Liver (tissue), 9 donors: Measurements from ENCODE around the gene ZG16B. TPM values are rescaled to one million over a fixed set of nuclear protein-coding genes. Genes with fewer than 3 reads are reported as not detected.

Experiments used
- DNase-seq: peaks from one replicate; pipeline ENCODE4 v3.0.0-alpha.2; 2017; ENCODE audit warnings: low spot score
- H3K27ac ChIP-seq, 2 donors: one replicate each; pipeline ENCODE4 v1.7.0; 2013; ENCODE audit warnings: inconsistent platforms in 2 of 2, low read length in 2 of 2, control low read depth in 1 of 2, low read depth in 1 of 2, mild to moderate bottlenecking in 1 of 2
- H3K27me3 ChIP-seq, 4 donors: one replicate each; pipeline versions ENCODE4 v1.6.1 to v1.7.0; 2013; ENCODE audit warnings: low read length in 3 of 4, inconsistent platforms in 1 of 4, mild to moderate bottlenecking in 1 of 4, moderate library complexity in 1 of 4; ENCODE audit not compliant: control insufficient read depth in 4 of 4, insufficient read depth in 4 of 4
- H3K36me3 ChIP-seq, 4 donors: one replicate each; pipeline versions ENCODE4 v1.6.1 to v1.7.0; 2013; ENCODE audit warnings: low read length in 3 of 4, mild to moderate bottlenecking in 3 of 4, low read depth in 1 of 4, moderate library complexity in 1 of 4; ENCODE audit not compliant: control insufficient read depth in 4 of 4, insufficient read depth in 3 of 4
- H3K4me1 ChIP-seq, 4 donors: one replicate each; pipeline versions ENCODE4 v1.6.1 to v1.7.0; 2013; ENCODE audit warnings: low read length in 3 of 4, mild to moderate bottlenecking in 3 of 4, moderate library complexity in 1 of 4; ENCODE audit not compliant: control insufficient read depth in 4 of 4, insufficient read depth in 4 of 4
- H3K4me3 ChIP-seq, 3 donors: one replicate each; pipeline versions ENCODE4 v1.6.1 to v1.7.0; 2013; ENCODE audit warnings: low read length in 3 of 3, control low read depth in 1 of 3, low read depth in 1 of 3, mild to moderate bottlenecking in 1 of 3
- H3K9ac ChIP-seq, 2 donors: one replicate each; pipeline ENCODE4 v1.7.0; 2013; ENCODE audit warnings: low read length in 2 of 2, mild to moderate bottlenecking in 2 of 2, moderate library complexity in 2 of 2, control low read depth in 1 of 2, low read depth in 1 of 2
- H3K9me3 ChIP-seq, 4 donors: one replicate each; pipeline versions ENCODE4 v1.6.1 to v1.7.0; 2013; ENCODE audit warnings: low read length in 3 of 4; ENCODE audit not compliant: control insufficient read depth in 4 of 4
- ATF3 ChIP-seq: IDR thresholded peaks from 2 replicates; pipeline ENCODE4 v1.6.1; 2016; ENCODE audit warnings: antibody characterized with exemption
- EGR1 ChIP-seq, 2 donors: IDR thresholded peaks; 2 replicates each; pipeline ENCODE4 v1.6.1; 2016 to 2018; ENCODE audit warnings: antibody characterized with exemption in 2 of 2, low read depth in 2 of 2
- FOXA1 ChIP-seq: IDR thresholded peaks from 2 replicates; pipeline ENCODE4 v1.6.1; 2016; ENCODE audit warnings: antibody characterized with exemption
- FOXA2 ChIP-seq: IDR thresholded peaks from 2 replicates; pipeline ENCODE4 v1.6.1; 2016; ENCODE audit warnings: antibody characterized with exemption
- GABPA ChIP-seq, 2 donors: IDR thresholded peaks in 1 of 2; conservative IDR thresholded peaks in 1 of 2; 2 replicates each; pipeline ENCODE4 v1.6.1; 2016; ENCODE audit warnings: antibody characterized with exemption in 2 of 2, mild to moderate bottlenecking in 1 of 2, moderate library complexity in 1 of 2
- HNF4A ChIP-seq, 2 donors: conservative IDR thresholded peaks; 2 replicates each; pipeline ENCODE4 v1.6.1; 2016; ENCODE audit warnings: antibody characterized with exemption in 2 of 2, mild to moderate bottlenecking in 2 of 2
- HNF4G ChIP-seq: IDR thresholded peaks from 2 replicates; pipeline ENCODE4 v1.6.1; 2016; ENCODE audit warnings: antibody characterized with exemption
- JUND ChIP-seq, 2 donors: IDR thresholded peaks; 2 replicates each; pipeline ENCODE4 v1.6.1; 2016; ENCODE audit warnings: antibody characterized with exemption in 2 of 2
- NR2F2 ChIP-seq: IDR thresholded peaks from 2 replicates; pipeline ENCODE4 v1.6.1; 2016; ENCODE audit warnings: antibody characterized with exemption
- RAD21 ChIP-seq, 2 donors: IDR thresholded peaks; 2 replicates each; pipeline ENCODE4 v1.6.1; 2016; ENCODE audit warnings: antibody characterized with exemption in 2 of 2, mild to moderate bottlenecking in 2 of 2
- REST ChIP-seq: IDR thresholded peaks from 2 replicates; pipeline ENCODE4 v1.6.1; 2016; ENCODE audit warnings: antibody characterized with exemption, mild to moderate bottlenecking
- RXRA ChIP-seq, 2 donors: IDR thresholded peaks; 2 replicates each; pipeline ENCODE4 v1.6.1; 2017 to 2018; ENCODE audit warnings: antibody characterized with exemption in 2 of 2, mild to moderate bottlenecking in 1 of 2
- SP1 ChIP-seq: IDR thresholded peaks from 2 replicates; pipeline ENCODE4 v1.6.1; 2018; ENCODE audit warnings: antibody characterized with exemption, mild to moderate bottlenecking
- TAF1 ChIP-seq: conservative IDR thresholded peaks from 2 replicates; pipeline ENCODE4 v1.6.1; 2016; ENCODE audit warnings: antibody characterized with exemption, mild to moderate bottlenecking
- YY1 ChIP-seq: IDR thresholded peaks from 2 replicates; pipeline ENCODE4 v1.6.1; 2016; ENCODE audit warnings: antibody characterized with exemption, mild to moderate bottlenecking
- WGBS: extraction: QIAGEN DNeasy Blood & Tissue Kit; methylation state at CpG from one replicate; pipeline ENCODE4 v1.1.7; 2013; 5-methylcytosine and 5-hydroxymethylcytosine counted together
- polyA plus RNA-seq, 2 donors: library from polyadenylated mRNA; stranded (reverse) in 1 of 2; unstranded in 1 of 2; fragments of 200-250 nt in 1 of 2; fragments of >200 nt in 1 of 2; fragmentation: Nextera tagmentation in 1 of 2; extraction: Ambion mirVana in 1 of 2; gene quantifications; one replicate each; pipeline versions ENCODE4 v1.2.1 to v1.2.3, GENCODE V29; 2013 to 2015
- total RNA-seq, 2 donors: library from RNA; depleted of rRNA; stranded (reverse); fragments of >200 nt; gene quantifications; one replicate each; pipeline ENCODE4 v1.2.3, GENCODE V29; 2014
- TF ChIP-seq, protein P1 (sequence below): IDR thresholded peaks from 2 replicates; pipeline ENCODE4 v1.6.1; 2016; ENCODE audit warnings: antibody characterized with exemption
- TF ChIP-seq, protein P2 (sequence below): fragments of 150-350 bp; IDR thresholded peaks from 2 replicates; pipeline ENCODE4 v1.5.1; 2017; ENCODE audit warnings: improper control_type of control experiment, low read depth, low read length; ENCODE audit not compliant: missing input control
- TF ChIP-seq, protein P3 (sequence below): IDR thresholded peaks from 2 replicates; pipeline ENCODE4 v1.6.1; 2016; ENCODE audit warnings: antibody characterized with exemption
- donor health status: healthy.
- donor health status: healthy.
- donor health status: healthy.
- donor health status: healthy.
- donor health status: healthy.

Gene ZG16B
- total and polyA plus RNA-seq, 4 donors: 0.24 to 0.79 (median 0.43) TPM

DNA sequence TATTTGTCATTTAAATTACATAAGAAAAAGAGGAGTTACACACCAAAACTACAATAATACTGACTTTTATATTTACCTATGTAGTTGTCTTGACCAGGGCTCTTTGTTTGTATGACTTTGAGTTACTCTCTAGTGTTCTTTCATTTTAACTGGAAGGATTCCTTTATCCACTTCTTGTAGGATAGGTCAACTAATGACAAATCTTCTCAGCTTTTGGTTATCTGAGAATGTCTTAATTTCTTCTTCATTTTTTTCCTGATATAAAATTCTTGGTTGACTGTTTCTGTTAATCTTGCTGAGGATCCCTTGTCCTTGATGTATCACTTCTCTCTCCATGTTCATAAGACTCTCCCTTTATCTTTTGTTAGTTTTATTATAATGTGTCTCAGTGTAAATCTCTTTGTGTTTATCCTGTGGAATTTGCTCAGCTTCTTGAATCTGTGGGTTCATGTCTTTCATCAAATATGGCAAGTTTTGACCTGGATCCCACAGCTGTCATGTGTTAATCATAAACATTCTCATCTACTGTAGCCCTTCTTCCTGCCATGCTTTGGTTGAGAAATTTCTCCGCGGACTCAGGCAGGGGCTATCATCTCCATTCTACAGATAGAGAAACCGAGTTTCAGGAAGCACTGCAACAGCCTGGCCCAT, 26.4 kb upstream of the ZG16B start:
- Histone ChIP-seq H3K27me3 (no peaks in the 10 kb centered on the region), H3K4me3 (no peak overlapping the region), H3K36me3 (no peaks in the 10 kb centered on the region), H3K9me3 (peaks cover 0 to 10% (median 5%) of the 10 kb centered on the region in 4 donors), H3K4me1 (no peaks in the 10 kb centered on the region), H3K9ac (no peak overlapping the region), H3K27ac (no peak overlapping the region)
- no peak for DNase-seq
- TF ChIP-seq RAD21 (IDR thresholded peaks at IDR 0.05): no peak
- TF ChIP-seq, protein P1, sequence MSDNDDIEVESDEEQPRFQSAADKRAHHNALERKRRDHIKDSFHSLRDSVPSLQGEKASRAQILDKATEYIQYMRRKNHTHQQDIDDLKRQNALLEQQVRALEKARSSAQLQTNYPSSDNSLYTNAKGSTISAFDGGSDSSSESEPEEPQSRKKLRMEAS: no peak
- no peak for TF ChIP-seq HNF4G
- TF ChIP-seq FOXA2: no peak
- TF ChIP-seq SP1: no peak
- TF ChIP-seq JUND (IDR thresholded peaks at IDR 0.05): no peak
- TF ChIP-seq, protein P2, sequence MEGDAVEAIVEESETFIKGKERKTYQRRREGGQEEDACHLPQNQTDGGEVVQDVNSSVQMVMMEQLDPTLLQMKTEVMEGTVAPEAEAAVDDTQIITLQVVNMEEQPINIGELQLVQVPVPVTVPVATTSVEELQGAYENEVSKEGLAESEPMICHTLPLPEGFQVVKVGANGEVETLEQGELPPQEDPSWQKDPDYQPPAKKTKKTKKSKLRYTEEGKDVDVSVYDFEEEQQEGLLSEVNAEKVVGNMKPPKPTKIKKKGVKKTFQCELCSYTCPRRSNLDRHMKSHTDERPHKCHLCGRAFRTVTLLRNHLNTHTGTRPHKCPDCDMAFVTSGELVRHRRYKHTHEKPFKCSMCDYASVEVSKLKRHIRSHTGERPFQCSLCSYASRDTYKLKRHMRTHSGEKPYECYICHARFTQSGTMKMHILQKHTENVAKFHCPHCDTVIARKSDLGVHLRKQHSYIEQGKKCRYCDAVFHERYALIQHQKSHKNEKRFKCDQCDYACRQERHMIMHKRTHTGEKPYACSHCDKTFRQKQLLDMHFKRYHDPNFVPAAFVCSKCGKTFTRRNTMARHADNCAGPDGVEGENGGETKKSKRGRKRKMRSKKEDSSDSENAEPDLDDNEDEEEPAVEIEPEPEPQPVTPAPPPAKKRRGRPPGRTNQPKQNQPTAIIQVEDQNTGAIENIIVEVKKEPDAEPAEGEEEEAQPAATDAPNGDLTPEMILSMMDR: no peak
- no peak for TF ChIP-seq EGR1 (IDR thresholded peaks at IDR 0.05; ENCODE audit: low read depth in 2 of 2)
- TF ChIP-seq RXRA (IDR thresholded peaks at IDR 0.05): no peak
- no peak for TF ChIP-seq GABPA (IDR thresholded peaks at IDR 0.05 in 1 of 2, conservative IDR thresholded peaks at IDR 0.05 in 1 of 2)
- no peak for TF ChIP-seq NR2F2
- no peak for TF ChIP-seq HNF4A (conservative IDR thresholded peaks at IDR 0.05)
- TF ChIP-seq, protein P3, sequence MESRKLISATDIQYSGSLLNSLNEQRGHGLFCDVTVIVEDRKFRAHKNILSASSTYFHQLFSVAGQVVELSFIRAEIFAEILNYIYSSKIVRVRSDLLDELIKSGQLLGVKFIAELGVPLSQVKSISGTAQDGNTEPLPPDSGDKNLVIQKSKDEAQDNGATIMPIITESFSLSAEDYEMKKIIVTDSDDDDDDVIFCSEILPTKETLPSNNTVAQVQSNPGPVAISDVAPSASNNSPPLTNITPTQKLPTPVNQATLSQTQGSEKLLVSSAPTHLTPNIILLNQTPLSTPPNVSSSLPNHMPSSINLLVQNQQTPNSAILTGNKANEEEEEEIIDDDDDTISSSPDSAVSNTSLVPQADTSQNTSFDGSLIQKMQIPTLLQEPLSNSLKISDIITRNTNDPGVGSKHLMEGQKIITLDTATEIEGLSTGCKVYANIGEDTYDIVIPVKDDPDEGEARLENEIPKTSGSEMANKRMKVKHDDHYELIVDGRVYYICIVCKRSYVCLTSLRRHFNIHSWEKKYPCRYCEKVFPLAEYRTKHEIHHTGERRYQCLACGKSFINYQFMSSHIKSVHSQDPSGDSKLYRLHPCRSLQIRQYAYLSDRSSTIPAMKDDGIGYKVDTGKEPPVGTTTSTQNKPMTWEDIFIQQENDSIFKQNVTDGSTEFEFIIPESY: no peak
- no peak for TF ChIP-seq ATF3
- TF ChIP-seq REST: no peak
- TF ChIP-seq TAF1: no peak
- no peak for TF ChIP-seq YY1
- TF ChIP-seq FOXA1: no peak
- 77% methylated on average over 3 of the region's 3 CpGs for WGBS
